H1 (cell line): ENCODE data around the gene PRMT5. TPM values are rescaled to one million over a fixed set of nuclear protein-coding genes. Genes with fewer than 3 reads are reported as not detected.

Source experiments
- CTCF ChIA-PET: fragments of 300-600 bp; sonication (Branson Sonifier 250); formaldehyde crosslinking; loops from one replicate; lab custom pipeline; 2021; ENCODE audit not compliant: partially characterized antibody; lab: Charles Lee
- POLR2A ChIA-PET: fragments of 300-600 bp; sonication (Branson Sonifier 250); formaldehyde crosslinking; loops from one replicate; lab custom pipeline; 2021; ENCODE audit warnings: inconsistent platforms; ENCODE audit not compliant: partially characterized antibody; lab: Charles Lee
- DNase-seq, 2 experiments: peaks; one replicate each; pipeline versions ENCODE4 v3.0.0 to v3.0.0-alpha.2; 2010 to 2022; ENCODE audit warnings: low spot score in 2 of 2, low read depth in 1 of 2, mixed read lengths in 1 of 2
- FAIRE-seq: peaks from 2 replicates; lab custom pipeline; 2011; peaks lifted over from hg19 to GRCh38; lab: Jason Lieb, UNC
- H2AFZ ChIP-seq: 2 replicates; pipeline ENCODE4 v1.8.1; 2012; ENCODE audit warnings: low read length, inconsistent platforms
- H2AK5ac ChIP-seq: 2 replicates; pipeline ENCODE4 v1.6.1; 2013; ENCODE audit warnings: low read depth, low read length
- H2BK120ac ChIP-seq: replicated peaks from 2 replicates; pipeline ENCODE3; 2013; ENCODE audit warnings: low read depth, low read length, inconsistent platforms
- H2BK12ac ChIP-seq: 2 replicates; pipeline ENCODE4 v1.6.1; 2013; ENCODE audit warnings: low read depth, low read length
- H2BK15ac ChIP-seq: 2 replicates; pipeline ENCODE4 v1.6.1; 2013; ENCODE audit warnings: low read length
- H2BK20ac ChIP-seq: 2 replicates; pipeline ENCODE4 v1.6.1; 2013; ENCODE audit warnings: low read length
- H2BK5ac ChIP-seq: 2 replicates; pipeline ENCODE4 v1.6.1; 2013; ENCODE audit warnings: low read depth, low read length
- H3K14ac ChIP-seq: 2 replicates; pipeline ENCODE4 v1.6.1; 2013; ENCODE audit warnings: inconsistent platforms; ENCODE audit not compliant: insufficient read length
- H3K18ac ChIP-seq: 2 replicates; pipeline ENCODE4 v1.6.1; 2013; ENCODE audit warnings: low read length; ENCODE audit errors: extremely low read depth
- H3K23ac ChIP-seq: 2 replicates; pipeline ENCODE4 v1.6.1; 2013; ENCODE audit warnings: inconsistent platforms; ENCODE audit not compliant: insufficient read length
- H3K23me2 ChIP-seq: 2 replicates; pipeline ENCODE4 v1.6.1; 2013; ENCODE audit warnings: low read depth, low read length
- H3K27ac ChIP-seq: 2 replicates; pipeline ENCODE4 v1.6.1; 2011; ENCODE audit warnings: low read depth, low read length, inconsistent platforms
- H3K27me3 ChIP-seq, 4 experiments: replicated peaks in 1 of 4; 1 replicate in 1 of 4; 2 replicates in 3 of 4; pipeline versions ENCODE4 v1.6.1 to v1.8.1; 2011 to 2013; ENCODE audit warnings: low read length in 3 of 4, mild to moderate bottlenecking in 3 of 4, inconsistent platforms in 2 of 4, mixed read lengths in 2 of 4, moderate library complexity in 1 of 4; ENCODE audit not compliant: control insufficient read depth in 3 of 4, insufficient read depth in 3 of 4; ENCODE audit errors: extremely low read depth in 1 of 4
- H3K36me3 ChIP-seq, 4 experiments: 2 replicates each; pipeline versions ENCODE4 v1.6.1 to v1.8.1; 2011 to 2013; ENCODE audit warnings: mild to moderate bottlenecking in 4 of 4, low read length in 3 of 4, moderate library complexity in 2 of 4, control low read depth in 1 of 4, inconsistent platforms in 1 of 4; ENCODE audit not compliant: insufficient read depth in 4 of 4, control insufficient read depth in 2 of 4
- H3K4ac ChIP-seq: replicated peaks from 2 replicates; pipeline ENCODE3; 2013; ENCODE audit warnings: low read length, low read depth, mixed read lengths, inconsistent platforms; ENCODE audit not compliant: insufficient read length
- H3K4me1 ChIP-seq, 4 experiments: replicated peaks in 1 of 4; 1 replicate in 1 of 4; 2 replicates in 3 of 4; pipeline versions ENCODE4 v1.6.1 to v1.8.1; 2011 to 2013; ENCODE audit warnings: low read length in 3 of 4, inconsistent platforms in 2 of 4, mixed read lengths in 1 of 4; ENCODE audit not compliant: insufficient read depth in 4 of 4, control insufficient read depth in 3 of 4
- H3K4me2 ChIP-seq, 2 experiments: 2 replicates each; pipeline versions ENCODE4 v1.6.1 to v1.8.1; 2011 to 2013; ENCODE audit warnings: low read depth in 2 of 2, low read length in 2 of 2, control low read depth in 1 of 2, inconsistent platforms in 1 of 2, mild to moderate bottlenecking in 1 of 2; ENCODE audit not compliant: insufficient read depth in 1 of 2
- H3K4me3 ChIP-seq, 4 experiments: fragments of 200-600, 300-600 bp in 1 of 4; sonication (generic), shearing (Covaris generic), sonication (Bioruptor Twin) in 1 of 4; 2 replicates each; pipeline versions ENCODE4 v1.5.1 to v1.8.1; 2011 to 2016; ENCODE audit warnings: low read length in 4 of 4, low read depth in 3 of 4, control low read depth in 2 of 4, inconsistent platforms in 2 of 4, mild to moderate bottlenecking in 2 of 4, mixed read lengths in 1 of 4, moderate library complexity in 1 of 4; ENCODE audit not compliant: insufficient read depth in 2 of 4; ENCODE audit errors: extremely low read depth in 1 of 4
- H3K56ac ChIP-seq: replicated peaks from 2 replicates; pipeline ENCODE3; 2013; ENCODE audit warnings: low read depth, mild to moderate bottlenecking, mixed read lengths, low read length, inconsistent platforms; ENCODE audit not compliant: insufficient read length
- H3K79me1 ChIP-seq: 2 replicates; pipeline ENCODE4 v1.6.1; 2013; ENCODE audit warnings: low read depth, low read length, control low read depth
- H3K79me2 ChIP-seq, 2 experiments: 2 replicates each; pipeline versions ENCODE4 v1.6.1 to v1.8.1; 2012 to 2013; ENCODE audit warnings: low read length in 2 of 2, mild to moderate bottlenecking in 2 of 2, inconsistent platforms in 1 of 2; ENCODE audit not compliant: insufficient read depth in 2 of 2, control insufficient read depth in 1 of 2
- H3K9ac ChIP-seq, 4 experiments: replicated peaks in 1 of 4; 1 replicate in 1 of 4; 2 replicates in 3 of 4; pipeline versions ENCODE4 v1.6.1 to v1.8.1; 2011 to 2013; ENCODE audit warnings: low read depth in 3 of 4, low read length in 3 of 4, control low read depth in 2 of 4, mild to moderate bottlenecking in 2 of 4, moderate library complexity in 2 of 4, inconsistent platforms in 1 of 4; ENCODE audit errors: extremely low read depth in 1 of 4
- H3K9me3 ChIP-seq, 2 experiments: 2 replicates each; pipeline versions ENCODE4 v1.6.1 to v1.8.1; 2012 to 2013; ENCODE audit warnings: mild to moderate bottlenecking in 2 of 2, moderate library complexity in 2 of 2, control low read depth in 1 of 2, inconsistent platforms in 1 of 2, low read depth in 1 of 2, low read length in 1 of 2, mixed read lengths in 1 of 2; ENCODE audit not compliant: insufficient read depth in 2 of 2
- H4K20me1 ChIP-seq, 2 experiments: replicated peaks in 1 of 2; 2 replicates each; pipeline versions ENCODE3 to v1.8.1; 2011 to 2013; ENCODE audit warnings: inconsistent platforms in 2 of 2, low read length in 2 of 2, mild to moderate bottlenecking in 1 of 2; ENCODE audit not compliant: insufficient read depth in 2 of 2, control insufficient read depth in 1 of 2
- H4K5ac ChIP-seq: 2 replicates; pipeline ENCODE4 v1.6.1; 2013; ENCODE audit warnings: low read length, low read depth, mixed read lengths, inconsistent platforms; ENCODE audit not compliant: insufficient read length
- H4K8ac ChIP-seq: 2 replicates; pipeline ENCODE4 v1.8.0; 2013; ENCODE audit warnings: mild to moderate bottlenecking, moderate library complexity, low read length, inconsistent platforms; ENCODE audit not compliant: insufficient read depth; ENCODE audit errors: extremely low read depth
- H4K91ac ChIP-seq: replicated peaks from 2 replicates; pipeline ENCODE3; 2013; ENCODE audit warnings: low read length, mixed read lengths, inconsistent platforms; ENCODE audit not compliant: insufficient read length
- CTBP2 ChIP-seq: IDR thresholded peaks from 2 replicates; pipeline ENCODE4 v1.7.0; 2011; ENCODE audit warnings: borderline replicate concordance, mild to moderate bottlenecking, moderate library complexity, mixed read lengths, low read length; ENCODE audit not compliant: insufficient read depth, insufficient read length
- FOSL1 ChIP-seq: IDR thresholded peaks from 2 replicates; pipeline ENCODE4 v1.6.1; 2011; ENCODE audit warnings: mild to moderate bottlenecking, low read depth, low read length, moderate library complexity; ENCODE audit not compliant: insufficient read depth
- GTF2F1 ChIP-seq: IDR thresholded peaks from 2 replicates; pipeline ENCODE4 v1.6.1; 2012; ENCODE audit warnings: low read depth, low read length, improper control_type of control experiment, borderline replicate concordance
- KDM4A ChIP-seq: IDR thresholded peaks from one replicate; pipeline ENCODE4 v1.7.1; 2012; ENCODE audit warnings: low read depth, mild to moderate bottlenecking, moderate library complexity, low read length, inconsistent platforms; ENCODE audit not compliant: severe bottlenecking
- RNF2 ChIP-seq: fragments of 200-900, 300-1000 bp; sonication (generic); IDR thresholded peaks from 2 replicates; pipeline ENCODE4 v1.7.1; 2016; ENCODE audit warnings: borderline replicate concordance, low read depth, mild to moderate bottlenecking, antibody characterized with exemption, low read length; ENCODE audit not compliant: poor library complexity, severe bottlenecking; ENCODE audit errors: missing control alignments
- TEAD4 ChIP-seq: IDR thresholded peaks from 2 replicates; pipeline ENCODE4 v1.6.1; 2012; ENCODE audit warnings: low read depth, low read length, inconsistent platforms, mixed read lengths
- whole genome bisulfite sequencing, 2 experiments: shearing (Covaris generic) in 1 of 2; methylation state at CpG; one replicate each; pipeline versions ENCODE4 v1.1.6 to v1.1.7; 2013 to 2015; ENCODE audit warnings: low lambda C conversion rate in 2 of 2, mixed read lengths in 2 of 2, inconsistent platforms in 1 of 2, low coverage in 1 of 2, missing lambda C conversion rate in 1 of 2; ENCODE audit not compliant: insufficient replicate concordance in 2 of 2, insufficient coverage in 1 of 2, insufficient read length in 1 of 2; ENCODE audit errors: extremely low coverage in 1 of 2, missing lambda C conversion rate in 1 of 2; 5-methylcytosine and 5-hydroxymethylcytosine counted together
- polyA plus RNA-seq, 7 experiments: library from polyadenylated mRNA; depleted of rRNA in 3 of 7; stranded (reverse) in 5 of 7; unstranded in 2 of 7; fragments of >200 nt in 5 of 7; fragments of 200-250 nt in 2 of 7; gene quantifications; 1 replicate in 5 of 7; 2 replicates in 1 of 7; 4 replicates in 1 of 7; pipeline versions ENCODE4 v1.2.1 to v1.2.3, GENCODE V29; 2011 to 2013; ENCODE audit warnings: missing spikeins in 2 of 7, mixed read lengths in 2 of 7
- total RNA-seq: library from RNA; stranded (reverse); fragmentation: NEBNext Ultra II Directional; extraction: Animal tissue kit (Norgen Biotek cat#: 25700); gene quantifications from 2 replicates; pipeline ENCODE4 v1.2.1, GENCODE V29; 2021
- TF ChIP-seq, protein P1 (sequence below): IDR thresholded peaks from 2 replicates; pipeline ENCODE4 v1.6.1; 2011; ENCODE audit warnings: low read depth, mild to moderate bottlenecking, low read length; ENCODE audit not compliant: insufficient read depth

The PRMT5 gene
- total and polyA plus RNA-seq, 2 of the 8 experiments (the other 6 are each of a cell fraction or from before 2014, with no cell fraction given) = 171 to 402 TPM

DNA sequence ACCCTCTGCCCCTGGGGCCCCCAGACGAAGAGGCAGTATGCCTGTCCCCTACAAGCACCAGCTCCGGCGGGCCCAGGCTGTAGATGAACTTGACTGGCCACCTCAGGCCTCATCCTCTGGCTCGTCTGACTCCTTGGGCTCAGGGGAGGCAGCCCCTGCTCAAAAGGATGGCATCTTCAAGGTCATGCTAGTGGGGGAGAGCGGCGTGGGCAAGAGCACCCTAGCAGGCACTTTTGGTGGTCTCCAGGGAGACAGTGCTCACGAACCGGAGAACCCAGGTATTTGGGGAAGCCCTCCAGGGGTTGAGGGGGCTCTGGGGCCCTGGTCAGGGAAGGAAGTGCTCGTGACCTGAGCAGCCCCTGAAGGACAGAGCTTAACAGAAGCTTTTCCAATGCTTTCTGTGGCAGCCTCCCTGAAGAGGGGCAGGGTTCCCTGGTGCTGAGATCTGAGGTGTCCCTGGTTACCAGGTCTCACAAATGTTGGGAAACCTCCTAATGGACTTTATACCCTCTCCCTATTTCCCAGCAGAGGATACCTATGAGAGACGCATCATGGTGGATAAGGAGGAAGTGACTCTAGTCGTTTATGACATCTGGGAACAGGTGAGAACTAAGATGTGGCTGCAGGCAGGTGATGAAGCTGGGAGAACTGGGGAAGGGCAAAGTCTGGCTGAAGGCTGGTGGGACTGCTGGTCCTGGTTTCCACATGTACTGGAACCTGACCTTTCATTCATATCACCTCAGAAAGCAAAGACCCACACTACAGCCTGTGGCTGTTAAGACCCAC lies 44.2 kb downstream of the PRMT5 start:
- Histone ChIP-seq H3K56ac (no peak overlapping the region), H3K4me1 (peaks cover 7 to 21% (median 12%) of the 10 kb centered on the region in 4 experiments), H2BK5ac (no peak overlapping the region), H4K91ac (no peak overlapping the region), H3K4ac (no peak overlapping the region), H3K4me3 (no peak overlapping the region), H3K27ac (no peak overlapping the region), H3K23me2 (peaks cover 14% of the 10 kb centered on the region), H2BK12ac (no peak overlapping the region), H3K9ac (no peak overlapping the region), H3K79me1 (peaks cover 3% of the 10 kb centered on the region; the same call in 1 of the 2 replicates), H3K27me3 (peaks cover 0 to 17% (median 11%) of the 10 kb centered on the region in 4 experiments; a peak in 6 of 7 replicates), H2AK5ac (no peak overlapping the region), H2BK15ac (peak overlapping the region; percentile 74), H4K8ac (no peak overlapping the region; the same call in 1 of the 2 replicates), H4K5ac (no peak overlapping the region), H2BK120ac (no peak overlapping the region), H2BK20ac (no peak overlapping the region), H3K4me2 (no peak overlapping the region; a peak in 1 of 4 replicates), H3K18ac (no peak overlapping the region), H4K20me1 (no peaks in the 10 kb centered on the region), H3K14ac (no peak overlapping the region), H2AFZ (no peak overlapping the region), H3K36me3 (no peaks in the 10 kb centered on the region), H3K23ac (no peak overlapping the region), H3K9me3 (no peaks in the 10 kb centered on the region), H3K79me2 (no peaks in the 10 kb centered on the region)
- 87% methylated on average over 11 of the region's 11 CpGs; no CpG with 5 or more reads in 1 of the 2 experiments for WGBS, 2 experiments
- ChIA-PET CTCF (interaction anchor here (0.8 to 56.0 kb wide), 11 partner anchors 12 to 416 kb away, joined by 3 to 1562 read pairs (median 9); partner anchors contain the start of genes LRP10, MMP14, MRPL52 and SLC7A7), POLR2A (interaction anchor here (1.2 to 7.2 kb wide), 8 partner anchors 11 to 71 kb away, joined by 3 to 54 read pairs (median 14); partner anchors contain the start of genes LRP10 and PRMT5)
- no peak for DNase-seq
- FAIRE-seq = no peak
- no peak for TF ChIP-seq CTBP2
- TF ChIP-seq TEAD4 = no peak
- TF ChIP-seq GTF2F1 = no peak
- TF ChIP-seq, protein P1, sequence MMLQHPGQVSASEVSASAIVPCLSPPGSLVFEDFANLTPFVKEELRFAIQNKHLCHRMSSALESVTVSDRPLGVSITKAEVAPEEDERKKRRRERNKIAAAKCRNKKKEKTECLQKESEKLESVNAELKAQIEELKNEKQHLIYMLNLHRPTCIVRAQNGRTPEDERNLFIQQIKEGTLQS = no peak
- no peak for TF ChIP-seq RNF2
- TF ChIP-seq FOSL1 = no peak
- no peak for TF ChIP-seq KDM4A
